ENCODE data around the gene COL4A6. TPM values are rescaled to one million over a fixed set of nuclear protein-coding genes. Genes with fewer than 3 reads are reported as not detected.

Gene COL4A6
- total and polyA plus RNA-seq, 2 of the 8 experiments (the other 6 are each of a cell fraction or from before 2014, with no cell fraction given) = 5.9 to 11.8 TPM

- TF ChIP-seq ASH2L (IDR thresholded peaks at IDR 0.05; ENCODE audit: low read length) (no peak), CBX8 (IDR thresholded peaks at IDR 0.05; ENCODE audit: borderline replicate concordance, low read depth, low read length) (no peak)
Measured at GRCh38 chrX:108245462-108245861, 192.8 kb downstream of the COL4A6 start (continued).

Data from H1 (cell line).